ENCODE measurements around the gene NADSYN1. TPM values are rescaled to one million over a fixed set of nuclear protein-coding genes. Genes with fewer than 3 reads are reported as not detected.

Gene NADSYN1
- total RNA-seq, 2 donors from 2014 or later: 45.7 to 71.2 TPM

- no peaks in the 10 kb centered on the region for H3K9me3 ChIP-seq
- H3K27ac ChIP-seq: no peak overlapping the region
- ATAC-seq (no peak), DNase-seq (no peak)
- WGBS, 2 donors: 95 to 98% methylated on average over 11 of the region's 11 CpGs
- intact Hi-C loops (cut with DNase I): no loop called here
- H3K27me3 ChIP-seq: no peaks in the 10 kb centered on the region
- no peak overlapping the region for H3K4me3 ChIP-seq
- TF ChIP-seq POLR2A (IDR thresholded peaks at IDR 0.05) (no peak), CTCF (IDR thresholded peaks at IDR 0.05) (no peak)
- H3K4me1 ChIP-seq: no peaks in the 10 kb centered on the region
- peaks cover 0 to 22% of the 10 kb centered on the region in 2 donors for H3K36me3 ChIP-seq (replicated peaks in 1 of 2; ENCODE audit: insufficient read depth in 1 of 2, low read depth in 2 of 2)
These were observed 9.7 kb downstream of the NADSYN1 start for GRCh38 chr11:71462726-71463125.

- DNase-seq (no peak), ATAC-seq (no peak)
- intact Hi-C loops (cut with DNase I): no loop called here
- Histone ChIP-seq H3K27ac (no peak overlapping the region), H3K4me3 (no peak overlapping the region), H3K27me3 (no peaks in the 10 kb centered on the region), H3K36me3 (replicated peaks in 1 of 2; ENCODE audit: insufficient read depth in 1 of 2, low read depth in 2 of 2) (peaks cover 0 to 19% of the 10 kb centered on the region in 2 donors), H3K9me3 (no peaks in the 10 kb centered on the region), H3K4me1 (no peaks in the 10 kb centered on the region)
- no peak for TF ChIP-seq POLR2A (IDR thresholded peaks at IDR 0.05)
- TF ChIP-seq CTCF (IDR thresholded peaks at IDR 0.05): no peak
- WGBS, 2 donors: 95% methylated on average over 28 to 34 of the region's 34 CpGs
These were observed 10.6 kb downstream of the NADSYN1 start for GRCh38 chr11:71463331-71464211.

DNA sequence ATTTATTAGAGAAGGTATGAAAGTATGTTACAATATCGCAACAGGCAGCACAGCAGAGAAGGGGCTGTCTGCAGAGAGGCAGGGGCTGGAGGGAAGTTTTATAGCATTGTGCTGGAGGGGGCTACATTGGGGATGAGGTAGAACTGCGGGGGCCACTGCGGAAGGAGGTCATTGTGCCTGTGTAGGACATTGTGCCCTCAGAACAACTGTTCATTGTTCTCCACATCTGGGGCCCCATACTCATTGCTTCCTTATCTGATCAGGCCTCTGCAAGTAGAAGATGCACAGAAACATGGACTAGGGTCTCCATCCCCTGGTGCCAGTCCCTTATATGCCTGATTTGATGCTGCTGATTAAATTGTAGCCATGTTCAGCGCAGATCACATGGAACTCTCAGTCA, 12.1 kb downstream of the NADSYN1 start:
- peaks cover 0 to 8% of the 10 kb centered on the region in 2 donors for H3K36me3 ChIP-seq (replicated peaks in 1 of 2; ENCODE audit: insufficient read depth in 1 of 2, low read depth in 2 of 2)
- intact Hi-C loops (cut with DNase I): no loop called here
- no peak for DNase-seq

DNA sequence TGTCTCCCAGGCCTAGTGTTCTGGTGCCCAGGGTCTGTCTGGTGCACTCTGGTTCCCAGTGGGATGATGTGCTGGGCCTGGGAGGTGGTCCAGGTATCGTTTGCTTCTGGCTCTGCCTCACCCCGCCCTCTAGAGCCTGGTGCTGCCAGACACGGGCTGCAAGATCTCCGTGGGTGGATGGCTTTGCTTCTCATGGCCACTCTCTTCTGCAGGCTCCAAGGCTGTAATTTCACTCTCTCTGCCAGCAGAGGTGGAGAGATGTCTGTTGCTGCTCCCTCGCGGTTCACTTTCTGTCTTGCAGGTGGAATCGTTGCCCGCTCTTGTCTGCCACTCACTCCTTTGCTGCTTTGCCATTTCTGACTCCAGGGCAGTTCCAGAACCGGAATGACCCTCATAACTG, 13.4 kb downstream of the NADSYN1 start:
- 90 to 94% methylated on average over 9 of the region's 9 CpGs for WGBS, 2 donors
- DNase-seq (no peak), ATAC-seq (no peak)
- Histone ChIP-seq H3K27ac (no peak overlapping the region), H3K27me3 (no peaks in the 10 kb centered on the region), H3K4me3 (no peak overlapping the region), H3K9me3 (no peaks in the 10 kb centered on the region), H3K4me1 (no peaks in the 10 kb centered on the region), H3K36me3 (replicated peaks in 1 of 2; ENCODE audit: insufficient read depth in 1 of 2, low read depth in 2 of 2) (peaks cover 0 to 6% of the 10 kb centered on the region in 2 donors)
- TF ChIP-seq CTCF (IDR thresholded peaks at IDR 0.05) (no peak), POLR2A (IDR thresholded peaks at IDR 0.05) (no peak)
- intact Hi-C loops (cut with DNase I): no loop called here

More for the DNA sequence above, 12.1 kb downstream of the NADSYN1 start:
- WGBS, 2 donors: 90 to 94% methylated on average over 4 of the region's 4 CpGs
- no peak for ATAC-seq
- no peak for TF ChIP-seq CTCF (IDR thresholded peaks at IDR 0.05)
- TF ChIP-seq POLR2A (IDR thresholded peaks at IDR 0.05): no peak
- no peaks in the 10 kb centered on the region for H3K9me3 ChIP-seq
- H3K27me3 ChIP-seq: no peaks in the 10 kb centered on the region
- H3K27ac ChIP-seq: no peak overlapping the region
- no peak overlapping the region for H3K4me3 ChIP-seq
- H3K4me1 ChIP-seq: no peaks in the 10 kb centered on the region

DNA sequence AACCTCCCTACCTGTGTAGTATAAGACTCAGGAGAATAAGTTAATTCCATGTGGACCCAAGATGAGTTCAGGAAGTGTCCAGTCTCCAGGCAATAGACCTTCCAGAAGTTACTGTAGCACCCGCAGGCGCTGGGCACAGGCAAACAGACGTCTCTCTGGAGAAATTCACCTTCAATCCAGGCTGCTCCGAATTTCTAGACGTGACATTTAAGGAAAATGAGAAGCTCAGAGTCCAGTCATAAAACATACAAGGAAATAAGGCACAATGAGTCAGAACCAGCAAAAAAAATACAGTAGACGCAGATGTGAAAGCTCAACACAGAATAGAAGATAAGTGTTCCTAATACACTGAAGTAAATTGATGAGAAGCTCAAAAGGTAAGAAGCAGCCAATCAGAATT, 14.2 kb downstream of the NADSYN1 start:
- ATAC-seq: no peak
- no peak for TF ChIP-seq CTCF (IDR thresholded peaks at IDR 0.05)
- TF ChIP-seq POLR2A (IDR thresholded peaks at IDR 0.05): no peak
- intact Hi-C loops (cut with DNase I): no loop called here
- peaks cover 0 to 4% of the 10 kb centered on the region in 2 donors for H3K36me3 ChIP-seq (replicated peaks in 1 of 2; ENCODE audit: insufficient read depth in 1 of 2, low read depth in 2 of 2)
- no peak overlapping the region for H3K27ac ChIP-seq
- H3K4me3 ChIP-seq: no peak overlapping the region
- no peak for DNase-seq
- WGBS, 2 donors: 94 to 97% methylated on average over 6 of the region's 6 CpGs
- H3K4me1 ChIP-seq: no peaks in the 10 kb centered on the region
- H3K27me3 ChIP-seq: no peaks in the 10 kb centered on the region
- no peaks in the 10 kb centered on the region for H3K9me3 ChIP-seq

Data from body of pancreas (tissue), 4 donors.